Measurements from ENCODE around the gene UTP14C.
"Not testable (repeated sequence)": the region's sequence is repeated elsewhere in the genome, so short reads cannot be mapped to it uniquely, and the experiment has no call there.

Gene UTP14C

DNA sequence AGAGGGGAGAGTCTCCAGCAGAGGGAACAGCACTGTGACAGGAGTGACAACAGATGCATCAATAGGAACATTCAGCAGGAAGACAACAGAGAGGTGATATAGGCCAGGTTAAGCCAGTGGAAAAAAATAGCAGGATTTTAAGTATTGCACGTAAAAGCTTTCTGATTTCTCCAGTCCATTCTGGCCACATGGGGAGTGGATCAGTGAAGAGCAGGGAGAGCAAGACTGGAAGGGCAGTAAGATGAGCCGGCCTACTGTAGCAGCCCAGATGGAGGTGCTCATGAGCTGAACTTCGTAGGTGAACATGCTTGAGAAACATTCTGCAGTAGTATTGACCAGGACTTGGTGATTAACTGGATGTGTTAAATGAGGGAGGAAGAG lies 1.7 kb downstream of the UTP14C start:
- H3K36me3 ChIP-seq (ENCODE audit: insufficient read depth, low read length), result peaks cover 71% of the 10 kb centered on the region
- no peak for DNase-seq (ENCODE audit: low read depth, low spot score)
- no peak overlapping the region for H3K27ac ChIP-seq
- no peak overlapping the region for H3K4me3 ChIP-seq
- no peak overlapping the region for H3K9ac ChIP-seq (ENCODE audit: insufficient read length)
- H3K9me3 ChIP-seq (ENCODE audit: low read depth, low read length), result no peaks in the 10 kb centered on the region
- TF ChIP-seq EZH2 (IDR thresholded peaks at IDR 0.05) (no peak), POLR2AphosphoS5 (IDR thresholded peaks at IDR 0.05; ENCODE audit: borderline replicate concordance, low read depth, low read length) (no peak), FOXP2 (optimal IDR thresholded peaks at IDR 0.05; ENCODE audit: control extremely low read depth, extremely low read length, insufficient read depth) (no peak)

DNA sequence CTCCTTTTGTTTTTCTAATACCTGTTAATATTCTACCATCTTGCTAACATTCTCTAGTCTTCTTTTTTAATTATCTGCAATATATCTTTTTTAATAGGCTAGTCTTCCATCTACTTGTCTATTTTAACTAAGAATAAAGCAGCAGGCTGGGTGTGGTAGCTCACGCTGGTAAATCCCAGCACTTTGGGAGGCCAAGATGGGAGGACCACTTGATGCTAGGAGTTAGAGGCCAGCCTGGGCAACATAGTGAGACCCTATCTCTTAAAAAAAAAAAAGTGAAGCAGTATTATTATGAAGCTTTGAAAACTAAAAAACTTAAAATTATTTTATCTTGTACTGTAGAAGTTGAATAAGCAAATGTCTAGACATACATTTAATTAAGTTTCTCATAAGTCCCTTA lies 3.3 kb downstream of the UTP14C start:
- no peak overlapping the region for H3K27ac ChIP-seq
- H3K36me3 ChIP-seq (ENCODE audit: insufficient read depth, low read length), result peaks cover 61% of the 10 kb centered on the region
- no peak overlapping the region for H3K9ac ChIP-seq (ENCODE audit: insufficient read length)
- DNase-seq (ENCODE audit: low read depth, low spot score), result no peak
- no peak overlapping the region for H3K4me3 ChIP-seq
- TF ChIP-seq FOXP2 (optimal IDR thresholded peaks at IDR 0.05; ENCODE audit: control extremely low read depth, extremely low read length, insufficient read depth), result no peak
- H3K9me3 ChIP-seq (ENCODE audit: low read depth, low read length), result no peaks in the 10 kb centered on the region

DNA sequence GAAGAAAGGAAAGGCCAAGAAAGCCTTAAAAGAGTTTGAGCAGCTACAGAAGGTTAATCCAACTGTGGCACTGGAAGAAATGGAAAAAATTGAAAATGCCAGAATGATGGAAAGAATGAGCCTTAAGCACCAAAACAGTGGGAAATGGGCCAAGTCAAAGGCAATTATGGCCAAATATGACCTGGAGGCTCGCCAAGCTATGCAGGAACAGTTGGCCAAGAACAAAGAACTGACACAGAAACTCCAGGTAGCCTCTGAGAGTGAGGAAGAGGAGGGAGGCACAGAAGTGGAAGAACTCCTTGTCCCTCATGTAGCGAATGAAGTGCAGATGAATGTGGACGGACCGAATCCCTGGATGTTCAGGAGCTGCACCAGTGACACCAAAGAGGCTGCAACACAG lies 5.1 kb downstream of the UTP14C start:
- no peak for DNase-seq (ENCODE audit: low read depth, low spot score)
- Histone ChIP-seq H3K9me3 (ENCODE audit: low read depth, low read length) (no peaks in the 10 kb centered on the region), H3K4me3 (no peak overlapping the region), H3K9ac (ENCODE audit: insufficient read length) (no peak overlapping the region), H3K27ac (no peak overlapping the region), H3K36me3 (ENCODE audit: insufficient read depth, low read length) (peaks cover 45% of the 10 kb centered on the region)
- TF ChIP-seq FOXP2 (optimal IDR thresholded peaks at IDR 0.05; ENCODE audit: control extremely low read depth, extremely low read length, insufficient read depth) (no peak), EZH2 (IDR thresholded peaks at IDR 0.05) (no peak), POLR2AphosphoS5 (IDR thresholded peaks at IDR 0.05; ENCODE audit: borderline replicate concordance, low read depth, low read length) (no peak)

DNA sequence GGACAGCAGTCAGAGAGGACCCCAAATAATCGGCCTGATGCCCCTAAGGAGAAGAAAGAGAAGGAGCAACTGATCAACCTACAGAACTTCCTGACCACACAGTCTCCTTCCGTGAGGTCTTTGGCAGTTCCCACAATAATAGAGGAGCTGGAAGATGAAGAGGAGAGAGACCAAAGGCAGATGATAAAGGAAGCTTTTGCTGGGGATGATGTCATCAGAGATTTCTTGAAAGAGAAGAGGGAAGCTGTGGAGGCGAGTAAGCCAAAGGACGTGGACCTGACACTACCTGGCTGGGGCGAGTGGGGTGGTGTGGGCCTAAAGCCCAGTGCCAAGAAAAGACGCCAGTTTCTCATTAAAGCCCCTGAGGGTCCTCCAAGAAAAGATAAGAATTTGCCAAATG lies 5.9 kb downstream of the UTP14C start:
- H3K9ac ChIP-seq (ENCODE audit: insufficient read length); DNase-seq (ENCODE audit: low read depth, low spot score); H3K27ac ChIP-seq; H3K4me3 ChIP-seq; H3K9me3 ChIP-seq (ENCODE audit: low read depth, low read length): not testable (repeated sequence)
- peaks cover 37% of the 10 kb centered on the region for H3K36me3 ChIP-seq (ENCODE audit: insufficient read depth, low read length)

DNA sequence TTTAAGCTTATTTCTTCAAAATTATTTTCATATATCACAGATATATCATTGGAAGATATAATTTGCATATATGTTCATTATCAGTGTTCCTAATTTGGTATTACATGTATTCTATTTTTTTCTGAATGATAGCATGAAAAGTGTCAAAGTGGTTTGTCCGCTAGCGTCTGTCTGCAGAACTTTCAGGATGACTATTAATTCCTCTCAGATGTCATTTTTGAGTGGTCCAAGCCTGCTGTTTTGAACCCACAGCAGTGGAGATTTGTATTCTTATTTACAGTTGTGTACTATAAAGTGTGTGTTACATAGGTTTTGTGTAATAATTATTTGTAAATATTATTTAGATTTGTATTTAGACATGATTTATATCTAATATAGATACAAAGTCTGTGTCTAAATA lies 8.5 kb downstream of the UTP14C start:
- DNase-seq (ENCODE audit: low read depth, low spot score), result no peak
- Histone ChIP-seq H3K27ac (no peak overlapping the region), H3K9ac (ENCODE audit: insufficient read length) (no peak overlapping the region), H3K9me3 (ENCODE audit: low read depth, low read length) (no peaks in the 10 kb centered on the region), H3K36me3 (ENCODE audit: insufficient read depth, low read length) (peaks cover 13% of the 10 kb centered on the region), H3K4me3 (no peak overlapping the region)
- TF ChIP-seq FOXP2 (optimal IDR thresholded peaks at IDR 0.05; ENCODE audit: control extremely low read depth, extremely low read length, insufficient read depth), result no peak

DNA sequence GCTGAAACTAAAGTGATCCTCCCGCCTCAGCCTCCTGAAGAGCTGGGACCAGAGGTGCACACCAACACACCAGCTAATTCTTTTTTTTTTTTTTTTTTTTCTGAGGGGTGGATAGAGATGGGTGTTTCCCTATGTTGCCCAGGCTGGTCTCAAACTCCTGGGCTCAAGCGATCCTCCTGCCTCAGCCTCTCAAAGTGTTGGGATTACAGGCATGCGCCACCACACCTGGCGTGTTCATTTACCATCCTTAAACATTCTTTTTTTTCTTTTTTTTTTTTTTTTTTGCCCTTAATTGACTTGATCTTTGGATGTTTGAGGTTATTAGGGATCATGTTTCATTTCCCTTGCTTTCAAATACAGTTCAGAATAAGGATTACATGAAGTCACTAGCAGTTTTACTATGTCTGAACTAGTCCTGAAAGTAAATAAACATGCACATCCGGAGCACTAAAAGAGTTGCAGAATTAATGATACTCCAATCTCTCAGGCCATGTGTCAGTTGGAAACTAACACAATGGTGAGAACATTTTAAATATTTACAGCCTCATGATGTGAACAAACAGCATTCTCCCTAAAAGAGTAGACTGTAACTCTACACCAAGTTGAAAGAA lies 10.2 kb downstream of the UTP14C start:
- no peaks in the 10 kb centered on the region for H3K9me3 ChIP-seq (ENCODE audit: low read depth, low read length)
- no peak overlapping the region for H3K9ac ChIP-seq (ENCODE audit: insufficient read length)
- H3K36me3 ChIP-seq (ENCODE audit: insufficient read depth, low read length), result no peaks in the 10 kb centered on the region

DNA sequence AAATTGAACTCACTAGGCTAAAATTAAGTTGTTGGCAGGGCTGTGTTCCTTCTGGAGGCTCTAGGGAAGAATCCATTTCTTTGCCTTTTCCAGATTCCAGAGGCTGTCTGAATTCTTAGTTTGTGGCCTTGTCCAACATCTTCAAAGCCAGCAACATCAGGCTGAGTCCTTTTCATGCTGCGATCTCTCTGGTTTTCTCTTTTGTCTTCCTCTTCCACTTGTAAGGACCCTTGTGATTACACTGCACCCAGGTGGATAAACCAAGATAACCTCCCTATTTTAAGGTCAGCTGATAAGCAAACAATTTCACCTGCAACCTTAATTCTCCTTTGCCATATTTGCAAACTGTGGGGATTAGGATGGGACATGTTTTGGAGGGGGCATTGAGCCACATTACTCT lies 11.5 kb downstream of the UTP14C start:
- no peaks in the 10 kb centered on the region for H3K9me3 ChIP-seq (ENCODE audit: low read depth, low read length)
- H3K4me3 ChIP-seq, result no peak overlapping the region
- H3K9ac ChIP-seq (ENCODE audit: insufficient read length), result no peak overlapping the region
- no peak for DNase-seq (ENCODE audit: low read depth, low spot score)
- no peaks in the 10 kb centered on the region for H3K36me3 ChIP-seq (ENCODE audit: insufficient read depth, low read length)
- no peak overlapping the region for H3K27ac ChIP-seq
- no peak for TF ChIP-seq POLR2AphosphoS5 (IDR thresholded peaks at IDR 0.05; ENCODE audit: borderline replicate concordance, low read depth, low read length)
- TF ChIP-seq FOXP2 (optimal IDR thresholded peaks at IDR 0.05; ENCODE audit: control extremely low read depth, extremely low read length, insufficient read depth), result no peak
- no peak for TF ChIP-seq EZH2 (IDR thresholded peaks at IDR 0.05)

More for the DNA sequence above, 10.2 kb downstream of the UTP14C start:
- H3K4me3 ChIP-seq, result no peak overlapping the region
- TF ChIP-seq FOXP2 (optimal IDR thresholded peaks at IDR 0.05; ENCODE audit: control extremely low read depth, extremely low read length, insufficient read depth) (no peak), POLR2AphosphoS5 (IDR thresholded peaks at IDR 0.05; ENCODE audit: borderline replicate concordance, low read depth, low read length) (no peak), EZH2 (IDR thresholded peaks at IDR 0.05) (no peak)
- H3K27ac ChIP-seq, result no peak overlapping the region
- no peak for DNase-seq (ENCODE audit: low read depth, low spot score)

DNA sequence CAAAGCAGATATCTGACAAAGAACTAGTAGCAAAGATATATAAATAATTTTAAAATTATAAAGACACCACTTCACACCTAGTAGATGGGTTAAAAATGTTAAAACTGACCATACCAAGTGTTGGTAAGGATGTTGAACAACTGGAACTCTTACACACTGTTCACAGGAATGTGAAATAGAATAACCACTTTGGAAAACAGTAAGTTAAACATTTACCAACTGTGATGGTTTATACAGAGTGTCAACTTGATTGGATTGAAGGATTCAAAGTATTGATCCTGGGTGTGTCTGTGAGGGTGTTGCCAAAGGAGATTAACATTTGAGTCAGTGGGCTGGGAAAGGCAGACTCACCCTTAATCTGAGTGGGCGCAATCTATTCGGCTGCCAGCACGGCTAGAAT lies 19.2 kb downstream of the UTP14C start:
- no peak for TF ChIP-seq FOXP2 (optimal IDR thresholded peaks at IDR 0.05; ENCODE audit: control extremely low read depth, extremely low read length, insufficient read depth)
- TF ChIP-seq EZH2 (IDR thresholded peaks at IDR 0.05), result no peak
- TF ChIP-seq POLR2AphosphoS5 (IDR thresholded peaks at IDR 0.05; ENCODE audit: borderline replicate concordance, low read depth, low read length), result no peak
- Histone ChIP-seq H3K36me3 (ENCODE audit: insufficient read depth, low read length) (no peaks in the 10 kb centered on the region), H3K9me3 (ENCODE audit: low read depth, low read length) (no peaks in the 10 kb centered on the region; the same call in 1 of the 2 replicates), H3K4me3 (no peak overlapping the region), H3K9ac (ENCODE audit: insufficient read length) (no peak overlapping the region), H3K27ac (no peak overlapping the region)
- no peak for DNase-seq (ENCODE audit: low read depth, low spot score)

DNA sequence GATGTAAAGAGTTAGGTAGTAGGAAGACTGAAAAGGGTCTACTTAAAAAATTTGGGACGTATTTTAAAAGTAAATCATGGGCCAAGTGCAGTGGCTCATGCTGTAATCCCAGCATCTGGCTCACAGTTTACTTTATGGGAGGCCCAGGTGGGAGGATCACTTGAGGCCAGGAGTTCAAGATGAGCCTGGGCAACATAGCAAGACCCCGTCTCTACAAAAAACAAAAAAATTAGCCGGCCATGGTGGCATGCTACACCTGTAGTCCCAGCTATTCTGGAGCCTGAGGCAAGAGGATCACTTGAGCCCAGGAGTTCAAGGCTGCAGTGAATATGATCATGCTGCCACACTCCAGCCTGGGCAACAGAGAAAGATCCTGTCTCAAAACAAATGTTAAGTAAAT lies 23.0 kb downstream of the UTP14C start:
- H3K4me3 ChIP-seq, result no peak overlapping the region
- TF ChIP-seq EZH2 (IDR thresholded peaks at IDR 0.05), result no peak
- no peak for TF ChIP-seq FOXP2 (optimal IDR thresholded peaks at IDR 0.05; ENCODE audit: control extremely low read depth, extremely low read length, insufficient read depth)
- TF ChIP-seq POLR2AphosphoS5 (IDR thresholded peaks at IDR 0.05; ENCODE audit: borderline replicate concordance, low read depth, low read length), result no peak
- DNase-seq (ENCODE audit: low read depth, low spot score), result no peak
- H3K27ac ChIP-seq, result no peak overlapping the region
- H3K9ac ChIP-seq (ENCODE audit: insufficient read length), result no peak overlapping the region
- H3K9me3 ChIP-seq (ENCODE audit: low read depth, low read length), result no peaks in the 10 kb centered on the region
- H3K36me3 ChIP-seq (ENCODE audit: insufficient read depth, low read length), result no peaks in the 10 kb centered on the region

Measured in SK-N-MC (cell line).